ENCODE results near the gene TMEM134. TPM values are rescaled to one million over a fixed set of nuclear protein-coding genes. Genes with fewer than 3 reads are reported as not detected.
A peak's percentile ranks its signal among the peaks of the same experiment; 100 is the strongest.

Gene TMEM134
- total and polyA plus RNA-seq, 9 of the 15 experiments (the other 6 are each of a cell fraction or from before 2014, with no cell fraction given): 0.63 to 48.4 (median 10.7) TPM

GRCh38 chr11:67497656-67498291 lies 28.7 kb upstream of the TMEM134 start:
- WGBS (ENCODE audit: insufficient coverage, low coverage, missing lambda C conversion rate): 94% methylated on average over 14 of the region's 21 CpGs

More at GRCh38 chr11:67497656-67498291, 28.7 kb upstream of the TMEM134 start:
- BruUV-seq (replicated peaks): no TSS peak
- FAIRE-seq (no peak), ATAC-seq (no peak), DNase-seq (ENCODE audit: extremely low read depth in 1 of 4, low spot score in 3 of 4) (no peak)
- Histone ChIP-seq H3K4me3 (no peak overlapping the region), H2AFZ (ENCODE audit: low read depth, low read length) (no peak overlapping the region), H3K36me3 (ENCODE audit: control insufficient read depth, insufficient read depth, low read length) (peaks cover 91% of the 10 kb centered on the region; the same call in 2 of the 3 replicates), H3K27ac (ENCODE audit: extremely low read depth, low read depth, low read length) (no peak overlapping the region), H3K79me2 (ENCODE audit: control insufficient read depth, insufficient read depth, low read length) (no peaks in the 10 kb centered on the region), H3K9me3 (replicated peaks; ENCODE audit: control insufficient read depth, insufficient read depth, low read depth, low read length) (no peaks in the 10 kb centered on the region), H3K4me1 (replicated peaks in 1 of 2; ENCODE audit: control insufficient read depth in 2 of 2, insufficient read depth in 2 of 2, low read length in 2 of 2) (peaks cover 0 to 57% of the 10 kb centered on the region in 2 experiments; a peak in 2 of 5 replicates), H3K4me2 (ENCODE audit: insufficient read depth, low read length) (no peak overlapping the region), H4K20me1 (replicated peaks; ENCODE audit: control insufficient read depth, insufficient read depth, low read length) (no peaks in the 10 kb centered on the region), H3K27me3 (ENCODE audit: control insufficient read depth in 2 of 2, insufficient read depth in 2 of 2, low read length in 2 of 2) (no peaks in the 10 kb centered on the region), H3K9me1 (ENCODE audit: control insufficient read depth, insufficient read depth, low read length) (peaks cover 6% of the 10 kb centered on the region), H3K9ac (ENCODE audit: insufficient read depth in 1 of 2, low read depth in 2 of 2, low read length in 2 of 2) (peak overlapping the region in 1 of 2 experiments; percentile 17; a peak in 1 of 4 replicates)
- ChIA-PET CTCF (ENCODE audit: low intra/inter-chr PET ratio) (no interaction called here), POLR2A (interaction anchor here (1.0 to 1.1 kb wide), 2 partner anchors 10 to 61 kb away, joined by 3 to 4 read pairs; partner anchors contain the start of gene PTPRCAP)
- intact Hi-C loops (cut with micrococcal nuclease) (no loop called here), in situ Hi-C loops (cut with MboI) (no loop called here)
- TF ChIP-seq CHCHD3 (CRISPR knock-in tag; IDR thresholded peaks at IDR 0.05) (no peak), ZNF232 (CRISPR knock-in tag; IDR thresholded peaks at IDR 0.05) (no peak), RNF219 (CRISPR knock-in tag; IDR thresholded peaks at IDR 0.05) (no peak), ZNF280B (CRISPR knock-in tag; IDR thresholded peaks at IDR 0.05) (no peak), RAD21 (CRISPR knock-in tag; conservative IDR thresholded peaks at IDR 0.05 in 1 of 2, IDR thresholded peaks at IDR 0.05 in 1 of 2) (no peak)

All from K562 (cell line).